WTC11 (cell line): ENCODE data around the gene ATAD3C. TPM values are rescaled to one million over a fixed set of nuclear protein-coding genes. Genes with fewer than 3 reads are reported as not detected.

Experiments
- ATAC-seq: fragments of 200-7000 bp; cut with Tn5 transposase; 2 replicates; pipeline ENCODE4 v1.10.0; 2021; ENCODE audit warnings: mild to moderate bottlenecking, moderate library complexity
- CTCF ChIA-PET: fragments of 300-600 bp; sonication (Branson Sonifier 250); formaldehyde crosslinking; loops from one replicate; lab custom pipeline; 2021; ENCODE audit warnings: antibody characterized with exemption; lab: Charles Lee
- POLR2A ChIA-PET: fragments of 350-600 bp; sonication (Branson Sonifier 250); formaldehyde crosslinking; loops from one replicate; lab custom pipeline; 2021; ENCODE audit warnings: antibody characterized with exemption; lab: Charles Lee
- DNase-seq: peaks from one replicate; pipeline ENCODE4 v3.0.0; 2021; ENCODE audit warnings: low spot score
- H3K27ac Mint-ChIP-seq: 2 replicates; pipeline ENCODE4 v1.8.0; 2021; ENCODE audit warnings: mixed read lengths
- H3K27me3 Mint-ChIP-seq: 2 replicates; pipeline ENCODE4 v1.8.0; 2021; ENCODE audit warnings: low read depth, mild to moderate bottlenecking, moderate library complexity, mixed read lengths
- H3K36me3 Mint-ChIP-seq: 2 replicates; pipeline ENCODE4 v1.8.0; 2021; ENCODE audit warnings: mixed read lengths
- H3K4me1 Mint-ChIP-seq: 2 replicates; pipeline ENCODE4 v1.8.0; 2022; ENCODE audit warnings: mixed read lengths
- H3K4me3 Mint-ChIP-seq: 2 replicates; pipeline ENCODE4 v1.8.0; 2021; ENCODE audit warnings: mild to moderate bottlenecking, moderate library complexity, mixed read lengths
- H3K9me3 Mint-ChIP-seq: 2 replicates; pipeline ENCODE4 v1.8.0; 2021; ENCODE audit warnings: mixed read lengths
- AR ChIP-seq: fragments of 250-450 bp; sonication (Bioruptor Pico); IDR thresholded peaks from 2 replicates; pipeline ENCODE4 v1.9.0; 2021; ENCODE audit warnings: mild to moderate bottlenecking
- CREB1 ChIP-seq: sonication (generic); formaldehyde crosslinking; IDR thresholded peaks from 2 replicates; pipeline ENCODE4 v1.8.0; 2023; ENCODE audit warnings: mild to moderate bottlenecking, missing genetic modification reagents
- E2F4 ChIP-seq: sonication (generic); formaldehyde crosslinking; IDR thresholded peaks from 2 replicates; pipeline ENCODE4 v1.8.1; 2022; ENCODE audit warnings: low read depth, mild to moderate bottlenecking, moderate library complexity, missing genetic modification reagents, borderline replicate concordance
- ELF4 ChIP-seq: sonication (generic); formaldehyde crosslinking; IDR thresholded peaks from 2 replicates; pipeline ENCODE4 v1.8.1; 2022; ENCODE audit warnings: low read depth, mild to moderate bottlenecking, moderate library complexity, missing genetic modification reagents
- FOXK1 ChIP-seq: sonication (generic); formaldehyde crosslinking; IDR thresholded peaks from 2 replicates; pipeline ENCODE4 v1.8.0; 2022; ENCODE audit warnings: mild to moderate bottlenecking, moderate library complexity, missing genetic modification reagents
- FOXP1 ChIP-seq: sonication (generic); formaldehyde crosslinking; IDR thresholded peaks from 2 replicates; pipeline ENCODE4 v1.8.0; 2022; ENCODE audit warnings: missing genetic modification reagents, mild to moderate bottlenecking, moderate library complexity, borderline replicate concordance
- FOXP4 ChIP-seq: sonication (generic); formaldehyde crosslinking; IDR thresholded peaks from 2 replicates; pipeline ENCODE4 v1.8.0; 2022; ENCODE audit warnings: mild to moderate bottlenecking, missing genetic modification reagents
- GRHL2 ChIP-seq: fragments of 250-450 bp; sonication (Bioruptor Pico); IDR thresholded peaks from 2 replicates; pipeline ENCODE4 v1.8.0; 2022; ENCODE audit warnings: mild to moderate bottlenecking, moderate library complexity; ENCODE audit not compliant: insufficient replicate concordance, severe bottlenecking
- NFATC4 ChIP-seq: fragments of 250-450 bp; sonication (Bioruptor Pico); IDR thresholded peaks from 2 replicates; pipeline ENCODE4 v1.9.0; 2021; ENCODE audit warnings: mild to moderate bottlenecking
- NFE2L1 ChIP-seq: sonication (generic); formaldehyde crosslinking; IDR thresholded peaks from 2 replicates; pipeline ENCODE4 v1.8.1; 2023; ENCODE audit warnings: missing genetic modification reagents
- NR3C1 ChIP-seq: sonication (generic); formaldehyde crosslinking; conservative IDR thresholded peaks from 2 replicates; pipeline ENCODE4 v1.8.1; 2023; ENCODE audit warnings: low read depth, mild to moderate bottlenecking, missing genetic modification reagents
- RELA ChIP-seq: sonication (generic); formaldehyde crosslinking; IDR thresholded peaks from 2 replicates; pipeline ENCODE4 v1.8.1; 2022; ENCODE audit warnings: missing genetic modification reagents, mild to moderate bottlenecking, borderline replicate concordance
- SP1 ChIP-seq: sonication (generic); formaldehyde crosslinking; conservative IDR thresholded peaks from 2 replicates; pipeline ENCODE4 v1.8.1; 2022; ENCODE audit warnings: missing genetic modification reagents
- STAT6 ChIP-seq: sonication (generic); formaldehyde crosslinking; conservative IDR thresholded peaks from 2 replicates; pipeline ENCODE4 v1.8.1; 2023; ENCODE audit warnings: mild to moderate bottlenecking, low read depth, missing genetic modification reagents, moderate library complexity
- ZNF396 ChIP-seq: fragments of 250-450 bp; sonication (Bioruptor Pico); IDR thresholded peaks from 2 replicates; pipeline ENCODE4 v1.8.0; 2021; ENCODE audit warnings: mild to moderate bottlenecking, moderate library complexity, borderline replicate concordance
- ZNF671 ChIP-seq: fragments of 250-450 bp; sonication (Bioruptor Pico); IDR thresholded peaks from 2 replicates; pipeline ENCODE4 v1.8.0; 2021; ENCODE audit warnings: mild to moderate bottlenecking
- total RNA-seq: library from RNA; stranded (reverse); gene quantifications from 3 replicates; pipeline ENCODE4 v1.2.3, GENCODE V29; 2021
- TF ChIP-seq, protein P1 (sequence below): sonication (generic); formaldehyde crosslinking; conservative IDR thresholded peaks from 2 replicates; pipeline ENCODE4 v1.8.1; 2022; ENCODE audit warnings: mild to moderate bottlenecking, missing genetic modification reagents
- TF ChIP-seq, protein P2 (sequence below): sonication (generic); formaldehyde crosslinking; IDR thresholded peaks from 2 replicates; pipeline ENCODE4 v1.8.0; 2022; ENCODE audit warnings: missing genetic modification reagents

Gene ATAD3C
- total RNA-seq, 1 experiment from 2014 or later, result 0.61 TPM

DNA sequence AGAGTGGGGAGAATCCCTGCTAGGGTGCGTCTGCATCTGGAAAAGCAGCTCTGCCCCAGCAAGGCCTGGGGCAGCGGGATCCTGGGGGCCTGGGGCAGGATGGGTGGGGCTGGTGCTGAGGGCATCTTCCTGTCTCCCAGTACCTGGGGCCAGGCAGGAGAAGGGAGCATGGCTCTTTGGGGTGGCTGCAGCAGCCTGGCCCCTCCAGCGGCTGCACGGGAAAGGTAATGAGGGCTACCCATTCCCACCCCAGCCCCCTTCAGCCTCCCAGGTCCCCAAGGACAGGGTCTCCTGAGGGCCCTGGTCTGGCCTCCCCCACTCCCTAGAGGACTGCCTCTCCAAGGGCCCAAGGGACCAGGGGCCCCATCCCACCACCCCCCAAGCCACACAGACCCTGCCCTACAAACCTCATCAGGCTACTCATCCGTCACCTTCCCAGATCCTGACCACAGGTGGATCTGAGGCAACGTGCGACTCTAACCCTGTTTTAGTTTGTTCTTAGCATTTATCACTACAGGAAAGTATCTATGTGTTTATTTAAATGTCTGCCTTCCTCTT, 27.5 kb upstream of the ATAD3C start:
- ChIA-PET POLR2A (no interaction called here), CTCF (interaction anchor here (1.2 kb wide), 1 partner anchor 20 kb away, joined by 4 read pairs; no protein-coding TSS in a partner anchor)
- H3K4me3 Mint-ChIP-seq, result no peak overlapping the region
- H3K27me3 Mint-ChIP-seq, result peaks cover 2% of the 10 kb centered on the region; the same call in 1 of the 2 replicates
- TF ChIP-seq RELA (CRISPR knock-in tag), result no peak
- TF ChIP-seq AR (CRISPR knock-in tag), result no peak
- TF ChIP-seq FOXP1 (CRISPR knock-in tag), result no peak
- no peak for TF ChIP-seq GRHL2 (CRISPR knock-in tag)
- no peak for TF ChIP-seq ZNF396 (CRISPR knock-in tag)
- TF ChIP-seq, protein P1, sequence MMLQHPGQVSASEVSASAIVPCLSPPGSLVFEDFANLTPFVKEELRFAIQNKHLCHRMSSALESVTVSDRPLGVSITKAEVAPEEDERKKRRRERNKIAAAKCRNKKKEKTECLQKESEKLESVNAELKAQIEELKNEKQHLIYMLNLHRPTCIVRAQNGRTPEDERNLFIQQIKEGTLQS (CRISPR knock-in tag), result no peak
- no peak for TF ChIP-seq NR3C1 (CRISPR knock-in tag)
- no peak for TF ChIP-seq ZNF671 (CRISPR knock-in tag)
- no peak for TF ChIP-seq FOXP4
- no peak for TF ChIP-seq NFE2L1 (CRISPR knock-in tag)
- no peak for TF ChIP-seq SP1 (CRISPR knock-in tag)
- TF ChIP-seq NFATC4 (CRISPR knock-in tag), result no peak
- no peak for TF ChIP-seq FOXK1 (CRISPR knock-in tag)
- no peak for TF ChIP-seq E2F4 (CRISPR knock-in tag)
- DNase-seq (no peak), ATAC-seq (no peak)
- H3K27ac Mint-ChIP-seq, result peak overlapping the region; percentile 68
- H3K4me1 Mint-ChIP-seq, result peaks cover 40% of the 10 kb centered on the region
- no peaks in the 10 kb centered on the region for H3K9me3 Mint-ChIP-seq
- no peaks in the 10 kb centered on the region for H3K36me3 Mint-ChIP-seq

DNA sequence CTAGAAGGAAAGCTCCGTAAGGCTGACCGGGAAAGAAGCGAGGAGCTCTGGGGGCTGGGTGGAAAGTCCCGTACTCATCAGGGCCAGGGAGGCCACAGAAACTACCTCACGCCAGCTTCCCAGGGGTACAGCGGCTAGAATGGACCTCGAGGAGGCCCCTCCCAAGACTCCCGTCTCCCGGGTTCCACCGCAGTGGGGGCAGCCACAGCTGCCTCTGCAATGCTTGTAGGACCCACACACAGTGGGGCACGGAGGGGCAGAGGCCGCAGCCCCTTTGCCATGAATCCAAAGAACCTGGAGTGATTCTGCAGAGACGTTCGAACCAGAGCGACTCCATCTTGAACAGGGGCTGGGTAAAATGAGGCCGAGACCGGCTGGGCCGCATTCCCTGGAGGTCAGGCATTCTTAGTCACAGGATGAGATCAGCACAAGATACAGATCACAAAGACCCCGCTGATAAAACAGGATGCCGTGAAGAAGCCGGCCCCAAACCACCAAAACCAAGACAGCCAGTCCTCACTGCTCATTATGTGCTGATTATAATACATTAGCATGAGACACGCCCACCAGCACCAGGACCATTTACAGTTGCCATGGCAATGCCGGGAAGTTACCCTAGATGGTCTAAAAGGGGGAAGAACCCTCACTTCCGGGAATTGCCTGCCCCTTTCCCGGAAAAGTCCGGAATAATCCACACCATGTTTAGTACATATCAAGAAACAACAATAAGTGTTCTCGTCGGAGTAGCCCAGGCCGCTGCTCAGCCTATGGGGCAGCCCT, 26.8 kb upstream of the ATAD3C start:
- ChIA-PET CTCF (interaction anchor here (1.2 kb wide), 1 partner anchor 20 kb away, joined by 4 read pairs; no protein-coding TSS in a partner anchor), POLR2A (no interaction called here)
- Mint-ChIP-seq H3K9me3 (no peaks in the 10 kb centered on the region), H3K4me3 (no peak overlapping the region), H3K27ac (peak overlapping the region; percentile 68; the same call in 1 of the 2 replicates), H3K36me3 (no peaks in the 10 kb centered on the region), H3K4me1 (peaks cover 37% of the 10 kb centered on the region), H3K27me3 (peaks cover 2% of the 10 kb centered on the region; the same call in 1 of the 2 replicates)
- no peak for ATAC-seq
- DNase-seq, result peak; percentile 40
- TF ChIP-seq ELF4 (no peak), STAT6 (CRISPR knock-in tag) (no peak), CREB1 (no peak)
- TF ChIP-seq, protein P2, sequence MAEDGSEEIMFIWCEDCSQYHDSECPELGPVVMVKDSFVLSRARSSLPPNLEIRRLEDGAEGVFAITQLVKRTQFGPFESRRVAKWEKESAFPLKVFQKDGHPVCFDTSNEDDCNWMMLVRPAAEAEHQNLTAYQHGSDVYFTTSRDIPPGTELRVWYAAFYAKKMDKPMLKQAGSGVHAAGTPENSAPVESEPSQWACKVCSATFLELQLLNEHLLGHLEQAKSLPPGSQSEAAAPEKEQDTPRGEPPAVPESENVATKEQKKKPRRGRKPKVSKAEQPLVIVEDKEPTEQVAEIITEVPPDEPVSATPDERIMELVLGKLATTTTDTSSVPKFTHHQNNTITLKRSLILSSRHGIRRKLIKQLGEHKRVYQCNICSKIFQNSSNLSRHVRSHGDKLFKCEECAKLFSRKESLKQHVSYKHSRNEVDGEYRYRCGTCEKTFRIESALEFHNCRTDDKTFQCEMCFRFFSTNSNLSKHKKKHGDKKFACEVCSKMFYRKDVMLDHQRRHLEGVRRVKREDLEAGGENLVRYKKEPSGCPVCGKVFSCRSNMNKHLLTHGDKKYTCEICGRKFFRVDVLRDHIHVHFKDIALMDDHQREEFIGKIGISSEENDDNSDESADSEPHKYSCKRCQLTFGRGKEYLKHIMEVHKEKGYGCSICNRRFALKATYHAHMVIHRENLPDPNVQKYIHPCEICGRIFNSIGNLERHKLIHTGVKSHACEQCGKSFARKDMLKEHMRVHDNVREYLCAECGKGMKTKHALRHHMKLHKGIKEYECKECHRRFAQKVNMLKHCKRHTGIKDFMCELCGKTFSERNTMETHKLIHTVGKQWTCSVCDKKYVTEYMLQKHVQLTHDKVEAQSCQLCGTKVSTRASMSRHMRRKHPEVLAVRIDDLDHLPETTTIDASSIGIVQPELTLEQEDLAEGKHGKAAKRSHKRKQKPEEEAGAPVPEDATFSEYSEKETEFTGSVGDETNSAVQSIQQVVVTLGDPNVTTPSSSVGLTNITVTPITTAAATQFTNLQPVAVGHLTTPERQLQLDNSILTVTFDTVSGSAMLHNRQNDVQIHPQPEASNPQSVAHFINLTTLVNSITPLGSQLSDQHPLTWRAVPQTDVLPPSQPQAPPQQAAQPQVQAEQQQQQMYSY (CRISPR knock-in tag), result no peak
